GM12864 (cell line): ENCODE results near the gene PAFAH2.

Experiments
- DNase-seq: peaks from one replicate; pipeline ENCODE4 v3.0.0-alpha.2; 2011; ENCODE audit warnings: low read depth
- H3K4me3 ChIP-seq: 2 replicates; pipeline ENCODE4 v1.5.1; 2011; ENCODE audit warnings: mild to moderate bottlenecking, low read depth, low read length, control low read depth
- TF ChIP-seq, protein P1 (sequence below): IDR thresholded peaks from 2 replicates; pipeline ENCODE4 v1.5.1; 2011; ENCODE audit warnings: low read depth, mild to moderate bottlenecking, moderate library complexity, low read length, control low read depth, inconsistent platforms; ENCODE audit errors: missing control alignments

Gene PAFAH2

GRCh38 chr1:25985171-25985570 lies 12.7 kb downstream of the PAFAH2 start:
- TF ChIP-seq, protein P1, sequence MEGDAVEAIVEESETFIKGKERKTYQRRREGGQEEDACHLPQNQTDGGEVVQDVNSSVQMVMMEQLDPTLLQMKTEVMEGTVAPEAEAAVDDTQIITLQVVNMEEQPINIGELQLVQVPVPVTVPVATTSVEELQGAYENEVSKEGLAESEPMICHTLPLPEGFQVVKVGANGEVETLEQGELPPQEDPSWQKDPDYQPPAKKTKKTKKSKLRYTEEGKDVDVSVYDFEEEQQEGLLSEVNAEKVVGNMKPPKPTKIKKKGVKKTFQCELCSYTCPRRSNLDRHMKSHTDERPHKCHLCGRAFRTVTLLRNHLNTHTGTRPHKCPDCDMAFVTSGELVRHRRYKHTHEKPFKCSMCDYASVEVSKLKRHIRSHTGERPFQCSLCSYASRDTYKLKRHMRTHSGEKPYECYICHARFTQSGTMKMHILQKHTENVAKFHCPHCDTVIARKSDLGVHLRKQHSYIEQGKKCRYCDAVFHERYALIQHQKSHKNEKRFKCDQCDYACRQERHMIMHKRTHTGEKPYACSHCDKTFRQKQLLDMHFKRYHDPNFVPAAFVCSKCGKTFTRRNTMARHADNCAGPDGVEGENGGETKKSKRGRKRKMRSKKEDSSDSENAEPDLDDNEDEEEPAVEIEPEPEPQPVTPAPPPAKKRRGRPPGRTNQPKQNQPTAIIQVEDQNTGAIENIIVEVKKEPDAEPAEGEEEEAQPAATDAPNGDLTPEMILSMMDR: no peak
- DNase-seq: no peak
- no peak overlapping the region for H3K4me3 ChIP-seq

GRCh38 chr1:25979210-25979609 lies 18.7 kb downstream of the PAFAH2 start:
- H3K4me3 ChIP-seq: no peak overlapping the region
- no peak for DNase-seq

GRCh38 chr1:25978403-25978802 lies 19.5 kb downstream of the PAFAH2 start:
- no peak for DNase-seq
- H3K4me3 ChIP-seq: no peak overlapping the region
- TF ChIP-seq, protein P1: no peak

More at GRCh38 chr1:25979210-25979609, 18.7 kb downstream of the PAFAH2 start:
- TF ChIP-seq, protein P1: no peak

GRCh38 chr1:25977801-25978200 lies 20.1 kb downstream of the PAFAH2 start:
- H3K4me3 ChIP-seq: no peak overlapping the region
- TF ChIP-seq, protein P1: no peak

GRCh38 chr1:25973610-25974321 lies 24.1 kb downstream of the PAFAH2 start:
- H3K4me3 ChIP-seq: no peak overlapping the region
- TF ChIP-seq, protein P1: no peak
- DNase-seq: no peak

More at GRCh38 chr1:25977801-25978200, 20.1 kb downstream of the PAFAH2 start:
- no peak for DNase-seq

DNA sequence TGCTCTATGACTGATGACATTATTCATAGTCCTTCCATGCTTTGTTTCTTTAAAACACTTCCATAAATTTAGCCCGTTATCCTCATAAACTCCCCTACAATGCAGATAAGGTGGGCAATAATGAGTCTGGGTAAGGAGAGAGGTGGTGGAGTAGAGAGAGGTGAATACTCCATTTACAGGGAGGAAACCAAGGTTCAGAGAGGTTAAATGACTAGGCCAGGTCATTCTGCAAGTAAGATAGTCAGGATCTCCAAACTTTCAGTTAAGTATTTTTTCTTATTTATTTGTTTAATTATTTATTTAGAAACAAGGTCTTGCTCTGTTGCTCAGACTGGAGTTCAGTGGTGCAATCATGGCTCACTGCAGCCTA lies 26.1 kb downstream of the PAFAH2 start:
- H3K4me3 ChIP-seq: no peak overlapping the region
- TF ChIP-seq, protein P1: no peak
- no peak for DNase-seq
